Measurements from ENCODE around the gene EIF3M.
"Not testable (repeated sequence)": the region's sequence is repeated elsewhere in the genome, so short reads cannot be mapped to it uniquely, and the experiment has no call there.

EIF3M gene

GRCh38 chr11:32596114-32596513 lies 12.5 kb downstream of the EIF3M start:
- not testable (repeated sequence) for DNase-seq (ENCODE audit: low read depth, low spot score)

GRCh38 chr11:32597921-32598320 lies 14.3 kb downstream of the EIF3M start:
- no peak for DNase-seq (ENCODE audit: low read depth, low spot score)

GRCh38 chr11:32602657-32603415 lies 19.2 kb downstream of the EIF3M start:
- no peak for DNase-seq (ENCODE audit: low read depth, low spot score)

GRCh38 chr11:32606220-32606619 lies 22.6 kb downstream of the EIF3M start:
- no peak for DNase-seq (ENCODE audit: low read depth, low spot score)

- not testable (repeated sequence) for DNase-seq (ENCODE audit: low read depth, low spot score)
Measured at GRCh38 chr11:32608826-32609225, 25.2 kb downstream of the EIF3M start.

GRCh38 chr11:32610797-32611352 lies 27.2 kb downstream of the EIF3M start:
- no peak for DNase-seq (ENCODE audit: low read depth, low spot score)

- no peak for DNase-seq (ENCODE audit: low read depth, low spot score)
Measured at GRCh38 chr11:32613500-32614151, 30.0 kb downstream of the EIF3M start.

- DNase-seq (ENCODE audit: low read depth, low spot score): no peak
Measured at GRCh38 chr11:32615422-32615821, 31.8 kb downstream of the EIF3M start.

- no peak for DNase-seq (ENCODE audit: low read depth, low spot score)
Measured at GRCh38 chr11:32616903-32617302, 33.3 kb downstream of the EIF3M start.

GRCh38 chr11:32630844-32631243 lies 47.2 kb downstream of the EIF3M start:
- no peak for DNase-seq (ENCODE audit: low read depth, low spot score)

GRCh38 chr11:32635819-32636218 lies 52.2 kb downstream of the EIF3M start:
- DNase-seq (ENCODE audit: low read depth, low spot score): no peak

GRCh38 chr11:32641361-32641760 lies 57.7 kb downstream of the EIF3M start:
- no peak for DNase-seq (ENCODE audit: low read depth, low spot score)

- DNase-seq (ENCODE audit: low read depth, low spot score): no peak
Measured at GRCh38 chr11:32643526-32643925, 59.9 kb downstream of the EIF3M start.

All from ELF-1 (cell line).